Endothelial cell of umbilical vein (primary cell): ENCODE measurements around the gene NAP1L4. TPM values are rescaled to one million over a fixed set of nuclear protein-coding genes. Genes with fewer than 3 reads are reported as not detected.

Source experiments
- BruUV-seq: library from RNA; stranded (reverse); fragments of 400-500 nt; replicated peaks from 2 replicates; lab custom pipeline; 2021; lab: Mats Ljungman, UMichigan
- CTCF ChIA-PET: fragments of 300-600, 350-600 bp; sonication (Branson Sonifier 250); formaldehyde crosslinking; loops from one replicate; lab custom pipeline; 2021; ENCODE audit warnings: antibody characterized with exemption, inconsistent platforms; lab: Charles Lee
- POLR2A ChIA-PET: fragments of 300-600, 350-600 bp; sonication (Branson Sonifier 250); formaldehyde crosslinking; loops from one replicate; lab custom pipeline; 2021; ENCODE audit warnings: antibody characterized with exemption, inconsistent platforms; lab: Charles Lee
- DNase-seq: peaks from one replicate; pipeline ENCODE4 v3.0.0-alpha.2; 2011; ENCODE audit warnings: low read depth, low spot score
- FAIRE-seq: peaks from 2 replicates; lab custom pipeline; 2011; peaks lifted over from hg19 to GRCh38; lab: Jason Lieb, UNC
- H2AFZ ChIP-seq: 2 replicates; pipeline ENCODE4 v1.6.0; 2012; ENCODE audit warnings: low read depth, low read length, control low read depth, inconsistent platforms
- H3K27ac ChIP-seq: 2 replicates; pipeline ENCODE4 v1.5.1; 2011; ENCODE audit warnings: low read depth, mild to moderate bottlenecking, control low read depth, low read length, moderate library complexity; ENCODE audit not compliant: insufficient read depth
- H3K27me3 ChIP-seq, 2 experiments: 2 replicates each; pipeline versions ENCODE4 v1.6.0 to v1.6.1; 2011; ENCODE audit warnings: low read length in 2 of 2, mixed read lengths in 1 of 2; ENCODE audit not compliant: control insufficient read depth in 2 of 2, insufficient read depth in 2 of 2
- H3K36me3 ChIP-seq, 2 experiments: 2 replicates in 1 of 2; 3 replicates in 1 of 2; pipeline ENCODE4 v1.5.1; 2011; ENCODE audit warnings: low read length in 2 of 2, mild to moderate bottlenecking in 1 of 2, moderate library complexity in 1 of 2; ENCODE audit not compliant: control insufficient read depth in 2 of 2, insufficient read depth in 2 of 2; ENCODE audit errors: extremely low read depth in 1 of 2
- H3K4me1 ChIP-seq: 3 replicates; pipeline ENCODE4 v1.5.1; 2011; ENCODE audit warnings: mild to moderate bottlenecking, low read length; ENCODE audit not compliant: control insufficient read depth, insufficient read depth; ENCODE audit errors: extremely low read depth
- H3K4me2 ChIP-seq: 2 replicates; pipeline ENCODE4 v1.6.1; 2011; ENCODE audit warnings: low read length, control low read depth, mixed read lengths; ENCODE audit not compliant: insufficient read depth
- H3K4me3 ChIP-seq, 3 experiments: fragments of 200-600 bp in 1 of 3; sonication (generic), shearing (Covaris generic) in 1 of 3; replicated peaks in 1 of 3; 2 replicates each; pipeline ENCODE4 v1.5.1; 2011 to 2016; ENCODE audit warnings: control low read depth in 3 of 3, low read length in 3 of 3, mild to moderate bottlenecking in 2 of 3, inconsistent platforms in 1 of 3, low read depth in 1 of 3, moderate library complexity in 1 of 3; ENCODE audit not compliant: insufficient read depth in 1 of 3
- H3K79me2 ChIP-seq: 2 replicates; pipeline ENCODE4 v1.6.0; 2012; ENCODE audit warnings: low read length, inconsistent platforms; ENCODE audit not compliant: control insufficient read depth, insufficient read depth
- H3K9ac ChIP-seq: replicated peaks from 2 replicates; pipeline ENCODE3; 2011; ENCODE audit warnings: low read length, control low read depth; ENCODE audit not compliant: insufficient read depth; ENCODE audit errors: extremely low read depth
- H3K9me1 ChIP-seq: replicated peaks from 3 replicates; pipeline ENCODE4 v1.6.0; 2011; ENCODE audit warnings: mild to moderate bottlenecking, low read length; ENCODE audit not compliant: control insufficient read depth, insufficient read depth; ENCODE audit errors: extremely low read depth
- H3K9me3 ChIP-seq: replicated peaks from 2 replicates; pipeline ENCODE4 v1.5.1; 2012; ENCODE audit warnings: low read length, inconsistent platforms; ENCODE audit not compliant: control insufficient read depth, insufficient read depth
- H4K20me1 ChIP-seq: replicated peaks from 2 replicates; pipeline ENCODE3; 2011; ENCODE audit warnings: mild to moderate bottlenecking, low read length; ENCODE audit not compliant: control insufficient read depth, insufficient read depth; ENCODE audit errors: extremely low read depth
- EZH2 ChIP-seq: IDR thresholded peaks from 2 replicates; pipeline ENCODE4 v1.6.1; 2012; ENCODE audit warnings: borderline replicate concordance, low read depth, mild to moderate bottlenecking, moderate library complexity, low read length, inconsistent platforms; ENCODE audit not compliant: severe bottlenecking
- FOS ChIP-seq: IDR thresholded peaks from 2 replicates; pipeline ENCODE4 v1.6.1; 2011; ENCODE audit warnings: mild to moderate bottlenecking, low read length, moderate library complexity, borderline replicate concordance; ENCODE audit not compliant: insufficient read depth
- GATA2 ChIP-seq: IDR thresholded peaks from 2 replicates; pipeline ENCODE4 v1.7.0; 2011; ENCODE audit warnings: low read depth, mild to moderate bottlenecking, moderate library complexity, mixed read lengths, low read length; ENCODE audit not compliant: insufficient read length, insufficient read depth
- JUN ChIP-seq: IDR thresholded peaks from 2 replicates; pipeline ENCODE4 v1.6.1; 2011; ENCODE audit warnings: borderline replicate concordance, low read depth; ENCODE audit not compliant: insufficient read length, insufficient read depth
- MYC ChIP-seq: IDR thresholded peaks from one replicate; pipeline ENCODE4 v1.6.1; 2011; ENCODE audit warnings: mild to moderate bottlenecking, low read depth, low read length
- POLR2A ChIP-seq: IDR thresholded peaks from 2 replicates; pipeline ENCODE4 v1.6.1; 2012; ENCODE audit warnings: low read depth, mild to moderate bottlenecking, control low read depth, low read length
- POLR2AphosphoS5 ChIP-seq: IDR thresholded peaks from 2 replicates; pipeline ENCODE4 v1.6.1; 2012; ENCODE audit warnings: low read depth, mild to moderate bottlenecking, control low read depth, low read length, moderate library complexity; ENCODE audit not compliant: insufficient read depth
- dilution Hi-C: fragments of 300-500 bp; cut with MboI; formaldehyde crosslinking; loops from one replicate; pipeline ENCODE4 v1.15.0; 2019; ENCODE audit warnings: low sequenced_read_pairs; ENCODE audit not compliant: extremely low pct_ligation_motif_present
- intact Hi-C: fragments of 100-400 bp; cut with micrococcal nuclease; formaldehyde crosslinking; loops from one replicate; pipeline ENCODE4 v1.10.0; 2022
- polyA plus RNA-seq, 4 experiments: library from polyadenylated mRNA; depleted of rRNA in 3 of 4; stranded (reverse) in 3 of 4; unstranded in 1 of 4; fragments of >200 nt; gene quantifications; 2 replicates each; pipeline versions ENCODE4 v1.2.1 to v1.2.3, GENCODE V29; 2011 to 2012; ENCODE audit warnings: missing spikeins in 1 of 4
- total RNA-seq: library from RNA; stranded (reverse); gene quantifications from 2 replicates; pipeline ENCODE4 v1.2.3, GENCODE V29; 2021
- TF ChIP-seq, protein P1 (sequence below), 2 donors: IDR thresholded peaks; 1 replicate in 1 of 2; 2 replicates in 1 of 2; pipeline ENCODE4 v1.5.1; 2011; ENCODE audit warnings: low read length in 2 of 2, mild to moderate bottlenecking in 2 of 2, moderate library complexity in 2 of 2, control low read depth in 1 of 2, inconsistent platforms in 1 of 2, low read depth in 1 of 2; ENCODE audit not compliant: insufficient read depth in 1 of 2; ENCODE audit errors: extremely low read depth in 1 of 2
- TF ChIP-seq, protein P2 (sequence below): IDR thresholded peaks from 2 replicates; pipeline ENCODE4 v1.6.1; 2011; ENCODE audit not compliant: insufficient read depth, insufficient read length

NAP1L4 gene
- total and polyA plus RNA-seq, 2 donors (not counting 3 experiments of a cell fraction or from before 2014, with no cell fraction given), result 100.0 to 177 TPM

DNA sequence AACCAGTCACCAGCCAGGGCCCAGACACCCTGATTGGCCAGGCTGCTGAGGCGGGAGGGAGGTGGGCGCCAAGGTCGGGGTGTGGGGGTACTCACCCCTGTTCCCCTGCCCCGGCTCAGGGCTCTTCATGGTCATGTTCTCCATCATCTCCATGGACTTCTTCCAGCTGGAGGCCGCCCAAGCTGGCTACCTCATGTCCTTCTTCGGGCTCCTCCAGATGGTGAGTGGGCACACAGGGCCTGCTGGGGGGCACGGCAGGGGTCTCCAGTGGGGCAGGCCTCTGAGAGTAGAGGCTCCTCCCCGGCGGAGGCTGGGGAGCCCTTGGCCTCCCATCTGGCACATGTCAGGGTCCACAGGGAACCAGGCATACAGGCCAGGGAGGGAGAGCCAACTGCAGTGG, 72.9 kb downstream of the NAP1L4 start:
- Histone ChIP-seq H3K9ac (no peak overlapping the region), H3K4me3 (no peak overlapping the region), H3K27me3 (no peaks in the 10 kb centered on the region), H2AFZ (no peak overlapping the region), H3K9me3 (no peaks in the 10 kb centered on the region), H4K20me1 (no peaks in the 10 kb centered on the region), H3K79me2 (no peaks in the 10 kb centered on the region), H3K27ac (no peak overlapping the region), H3K9me1 (no peaks in the 10 kb centered on the region), H3K36me3 (no peaks in the 10 kb centered on the region), H3K4me2 (no peak overlapping the region), H3K4me1 (no peaks in the 10 kb centered on the region)
- no peak for DNase-seq
- no TSS peak for BruUV-seq
- intact Hi-C loops, result no loop called here
- dilution Hi-C loops, result no loop called here
- TF ChIP-seq GATA2 (no peak), FOS (no peak), MYC (no peak), POLR2AphosphoS5 (no peak), POLR2A (no peak), JUN (no peak), EZH2 (no peak)
- TF ChIP-seq, protein P1, sequence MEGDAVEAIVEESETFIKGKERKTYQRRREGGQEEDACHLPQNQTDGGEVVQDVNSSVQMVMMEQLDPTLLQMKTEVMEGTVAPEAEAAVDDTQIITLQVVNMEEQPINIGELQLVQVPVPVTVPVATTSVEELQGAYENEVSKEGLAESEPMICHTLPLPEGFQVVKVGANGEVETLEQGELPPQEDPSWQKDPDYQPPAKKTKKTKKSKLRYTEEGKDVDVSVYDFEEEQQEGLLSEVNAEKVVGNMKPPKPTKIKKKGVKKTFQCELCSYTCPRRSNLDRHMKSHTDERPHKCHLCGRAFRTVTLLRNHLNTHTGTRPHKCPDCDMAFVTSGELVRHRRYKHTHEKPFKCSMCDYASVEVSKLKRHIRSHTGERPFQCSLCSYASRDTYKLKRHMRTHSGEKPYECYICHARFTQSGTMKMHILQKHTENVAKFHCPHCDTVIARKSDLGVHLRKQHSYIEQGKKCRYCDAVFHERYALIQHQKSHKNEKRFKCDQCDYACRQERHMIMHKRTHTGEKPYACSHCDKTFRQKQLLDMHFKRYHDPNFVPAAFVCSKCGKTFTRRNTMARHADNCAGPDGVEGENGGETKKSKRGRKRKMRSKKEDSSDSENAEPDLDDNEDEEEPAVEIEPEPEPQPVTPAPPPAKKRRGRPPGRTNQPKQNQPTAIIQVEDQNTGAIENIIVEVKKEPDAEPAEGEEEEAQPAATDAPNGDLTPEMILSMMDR (IDR thresholded peaks at IDR 0.05; ENCODE audit: extremely low read depth in 1 of 2, insufficient read depth in 1 of 2, low read depth in 1 of 2, low read length in 2 of 2), result no peak
- TF ChIP-seq, protein P2, sequence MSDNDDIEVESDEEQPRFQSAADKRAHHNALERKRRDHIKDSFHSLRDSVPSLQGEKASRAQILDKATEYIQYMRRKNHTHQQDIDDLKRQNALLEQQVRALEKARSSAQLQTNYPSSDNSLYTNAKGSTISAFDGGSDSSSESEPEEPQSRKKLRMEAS, result no peak
- ChIA-PET CTCF (interaction anchor here (0.6 to 2.2 kb wide), 5 partner anchors 25 to 456 kb away, joined by 3 to 10 read pairs (median 3); no protein-coding TSS in a partner anchor), POLR2A (no interaction called here)
- no peak for FAIRE-seq
